H1 (cell line): ENCODE data around the gene CTCF. TPM values are rescaled to one million over a fixed set of nuclear protein-coding genes. Genes with fewer than 3 reads are reported as not detected.

Experiments used
- CTCF ChIA-PET: fragments of 300-600 bp; sonication (Branson Sonifier 250); formaldehyde crosslinking; loops from one replicate; lab custom pipeline; 2021; ENCODE audit not compliant: partially characterized antibody; lab: Charles Lee
- POLR2A ChIA-PET: fragments of 300-600 bp; sonication (Branson Sonifier 250); formaldehyde crosslinking; loops from one replicate; lab custom pipeline; 2021; ENCODE audit warnings: inconsistent platforms; ENCODE audit not compliant: partially characterized antibody; lab: Charles Lee
- DNase-seq, 2 experiments: peaks; one replicate each; pipeline versions ENCODE4 v3.0.0 to v3.0.0-alpha.2; 2010 to 2022; ENCODE audit warnings: low spot score in 2 of 2, low read depth in 1 of 2, mixed read lengths in 1 of 2
- FAIRE-seq: peaks from 2 replicates; lab custom pipeline; 2011; peaks lifted over from hg19 to GRCh38; lab: Jason Lieb, UNC
- H2AFZ ChIP-seq: 2 replicates; pipeline ENCODE4 v1.8.1; 2012; ENCODE audit warnings: low read length, inconsistent platforms
- H2AK5ac ChIP-seq: 2 replicates; pipeline ENCODE4 v1.6.1; 2013; ENCODE audit warnings: low read depth, low read length
- H2BK120ac ChIP-seq: replicated peaks from 2 replicates; pipeline ENCODE3; 2013; ENCODE audit warnings: low read depth, low read length, inconsistent platforms
- H2BK12ac ChIP-seq: 2 replicates; pipeline ENCODE4 v1.6.1; 2013; ENCODE audit warnings: low read depth, low read length
- H2BK15ac ChIP-seq: 2 replicates; pipeline ENCODE4 v1.6.1; 2013; ENCODE audit warnings: low read length
- H2BK20ac ChIP-seq: 2 replicates; pipeline ENCODE4 v1.6.1; 2013; ENCODE audit warnings: low read length
- H2BK5ac ChIP-seq: 2 replicates; pipeline ENCODE4 v1.6.1; 2013; ENCODE audit warnings: low read depth, low read length
- H3K14ac ChIP-seq: 2 replicates; pipeline ENCODE4 v1.6.1; 2013; ENCODE audit warnings: inconsistent platforms; ENCODE audit not compliant: insufficient read length
- H3K18ac ChIP-seq: 2 replicates; pipeline ENCODE4 v1.6.1; 2013; ENCODE audit warnings: low read length; ENCODE audit errors: extremely low read depth
- H3K23ac ChIP-seq: 2 replicates; pipeline ENCODE4 v1.6.1; 2013; ENCODE audit warnings: inconsistent platforms; ENCODE audit not compliant: insufficient read length
- H3K23me2 ChIP-seq: 2 replicates; pipeline ENCODE4 v1.6.1; 2013; ENCODE audit warnings: low read depth, low read length
- H3K27ac ChIP-seq: 2 replicates; pipeline ENCODE4 v1.6.1; 2011; ENCODE audit warnings: low read depth, low read length, inconsistent platforms
- H3K27me3 ChIP-seq, 4 experiments: replicated peaks in 1 of 4; 1 replicate in 1 of 4; 2 replicates in 3 of 4; pipeline versions ENCODE4 v1.6.1 to v1.8.1; 2011 to 2013; ENCODE audit warnings: low read length in 3 of 4, mild to moderate bottlenecking in 3 of 4, inconsistent platforms in 2 of 4, mixed read lengths in 2 of 4, moderate library complexity in 1 of 4; ENCODE audit not compliant: control insufficient read depth in 3 of 4, insufficient read depth in 3 of 4; ENCODE audit errors: extremely low read depth in 1 of 4
- H3K36me3 ChIP-seq, 4 experiments: 2 replicates each; pipeline versions ENCODE4 v1.6.1 to v1.8.1; 2011 to 2013; ENCODE audit warnings: mild to moderate bottlenecking in 4 of 4, low read length in 3 of 4, moderate library complexity in 2 of 4, control low read depth in 1 of 4, inconsistent platforms in 1 of 4; ENCODE audit not compliant: insufficient read depth in 4 of 4, control insufficient read depth in 2 of 4
- H3K4ac ChIP-seq: replicated peaks from 2 replicates; pipeline ENCODE3; 2013; ENCODE audit warnings: low read length, low read depth, mixed read lengths, inconsistent platforms; ENCODE audit not compliant: insufficient read length
- H3K4me1 ChIP-seq, 4 experiments: replicated peaks in 1 of 4; 1 replicate in 1 of 4; 2 replicates in 3 of 4; pipeline versions ENCODE4 v1.6.1 to v1.8.1; 2011 to 2013; ENCODE audit warnings: low read length in 3 of 4, inconsistent platforms in 2 of 4, mixed read lengths in 1 of 4; ENCODE audit not compliant: insufficient read depth in 4 of 4, control insufficient read depth in 3 of 4
- H3K4me2 ChIP-seq, 2 experiments: 2 replicates each; pipeline versions ENCODE4 v1.6.1 to v1.8.1; 2011 to 2013; ENCODE audit warnings: low read depth in 2 of 2, low read length in 2 of 2, control low read depth in 1 of 2, inconsistent platforms in 1 of 2, mild to moderate bottlenecking in 1 of 2; ENCODE audit not compliant: insufficient read depth in 1 of 2
- H3K4me3 ChIP-seq, 4 experiments: fragments of 200-600, 300-600 bp in 1 of 4; sonication (generic), shearing (Covaris generic), sonication (Bioruptor Twin) in 1 of 4; 2 replicates each; pipeline versions ENCODE4 v1.5.1 to v1.8.1; 2011 to 2016; ENCODE audit warnings: low read length in 4 of 4, low read depth in 3 of 4, control low read depth in 2 of 4, inconsistent platforms in 2 of 4, mild to moderate bottlenecking in 2 of 4, mixed read lengths in 1 of 4, moderate library complexity in 1 of 4; ENCODE audit not compliant: insufficient read depth in 2 of 4; ENCODE audit errors: extremely low read depth in 1 of 4
- H3K56ac ChIP-seq: replicated peaks from 2 replicates; pipeline ENCODE3; 2013; ENCODE audit warnings: low read depth, mild to moderate bottlenecking, mixed read lengths, low read length, inconsistent platforms; ENCODE audit not compliant: insufficient read length
- H3K79me1 ChIP-seq: 2 replicates; pipeline ENCODE4 v1.6.1; 2013; ENCODE audit warnings: low read depth, low read length, control low read depth
- H3K79me2 ChIP-seq, 2 experiments: 2 replicates each; pipeline versions ENCODE4 v1.6.1 to v1.8.1; 2012 to 2013; ENCODE audit warnings: low read length in 2 of 2, mild to moderate bottlenecking in 2 of 2, inconsistent platforms in 1 of 2; ENCODE audit not compliant: insufficient read depth in 2 of 2, control insufficient read depth in 1 of 2
- H3K9ac ChIP-seq, 4 experiments: replicated peaks in 1 of 4; 1 replicate in 1 of 4; 2 replicates in 3 of 4; pipeline versions ENCODE4 v1.6.1 to v1.8.1; 2011 to 2013; ENCODE audit warnings: low read depth in 3 of 4, low read length in 3 of 4, control low read depth in 2 of 4, mild to moderate bottlenecking in 2 of 4, moderate library complexity in 2 of 4, inconsistent platforms in 1 of 4; ENCODE audit errors: extremely low read depth in 1 of 4
- H3K9me3 ChIP-seq, 2 experiments: 2 replicates each; pipeline versions ENCODE4 v1.6.1 to v1.8.1; 2012 to 2013; ENCODE audit warnings: mild to moderate bottlenecking in 2 of 2, moderate library complexity in 2 of 2, control low read depth in 1 of 2, inconsistent platforms in 1 of 2, low read depth in 1 of 2, low read length in 1 of 2, mixed read lengths in 1 of 2; ENCODE audit not compliant: insufficient read depth in 2 of 2
- H4K20me1 ChIP-seq, 2 experiments: replicated peaks in 1 of 2; 2 replicates each; pipeline versions ENCODE3 to v1.8.1; 2011 to 2013; ENCODE audit warnings: inconsistent platforms in 2 of 2, low read length in 2 of 2, mild to moderate bottlenecking in 1 of 2; ENCODE audit not compliant: insufficient read depth in 2 of 2, control insufficient read depth in 1 of 2
- H4K5ac ChIP-seq: 2 replicates; pipeline ENCODE4 v1.6.1; 2013; ENCODE audit warnings: low read length, low read depth, mixed read lengths, inconsistent platforms; ENCODE audit not compliant: insufficient read length
- H4K8ac ChIP-seq: 2 replicates; pipeline ENCODE4 v1.8.0; 2013; ENCODE audit warnings: mild to moderate bottlenecking, moderate library complexity, low read length, inconsistent platforms; ENCODE audit not compliant: insufficient read depth; ENCODE audit errors: extremely low read depth
- H4K91ac ChIP-seq: replicated peaks from 2 replicates; pipeline ENCODE3; 2013; ENCODE audit warnings: low read length, mixed read lengths, inconsistent platforms; ENCODE audit not compliant: insufficient read length
- ASH2L ChIP-seq: fragments of 200-600, 300-600 bp; sonication (generic); IDR thresholded peaks from one replicate; pipeline ENCODE4 v1.7.1; 2017; ENCODE audit warnings: low read length
- CBX8 ChIP-seq: fragments of 300-800, 300-1000 bp; sonication (generic); IDR thresholded peaks from 2 replicates; pipeline ENCODE4 v1.7.1; 2016; ENCODE audit warnings: low read depth, low read length, borderline replicate concordance
- CHD2 ChIP-seq: IDR thresholded peaks from 2 replicates; pipeline ENCODE4 v1.6.1; 2012; ENCODE audit warnings: low read length, improper control_type of control experiment
- GTF2F1 ChIP-seq: IDR thresholded peaks from 2 replicates; pipeline ENCODE4 v1.6.1; 2012; ENCODE audit warnings: low read depth, low read length, improper control_type of control experiment, borderline replicate concordance
- KDM1A ChIP-seq: fragments of 200-600, 300-600 bp; sonication (generic); IDR thresholded peaks from 2 replicates; pipeline ENCODE4 v1.7.1; 2016; ENCODE audit warnings: mild to moderate bottlenecking, low read length, borderline replicate concordance
- POLR2AphosphoS5 ChIP-seq: IDR thresholded peaks from 2 replicates; pipeline ENCODE4 v1.6.1; 2011; ENCODE audit warnings: low read depth, low read length
- RXRA ChIP-seq: IDR thresholded peaks from 2 replicates; pipeline ENCODE4 v1.6.1; 2011; ENCODE audit warnings: low read depth, mild to moderate bottlenecking, low read length, moderate library complexity; ENCODE audit not compliant: insufficient read depth
- SIN3A ChIP-seq, 2 experiments: IDR thresholded peaks in 1 of 2; conservative IDR thresholded peaks in 1 of 2; 2 replicates each; pipeline ENCODE4 v1.6.1; 2011 to 2012; ENCODE audit warnings: low read length in 2 of 2, improper control_type of control experiment in 1 of 2, low read depth in 1 of 2, mild to moderate bottlenecking in 1 of 2
- TAF7 ChIP-seq: optimal IDR thresholded peaks from 2 replicates; pipeline ENCODE3; 2011; ENCODE audit warnings: low read depth, mild to moderate bottlenecking, inconsistent platforms, low read length, moderate library complexity, borderline replicate concordance
- TEAD4 ChIP-seq: IDR thresholded peaks from 2 replicates; pipeline ENCODE4 v1.6.1; 2012; ENCODE audit warnings: low read depth, low read length, inconsistent platforms, mixed read lengths
- WGBS, 2 experiments: shearing (Covaris generic) in 1 of 2; methylation state at CpG; one replicate each; pipeline versions ENCODE4 v1.1.6 to v1.1.7; 2013 to 2015; ENCODE audit warnings: low lambda C conversion rate in 2 of 2, mixed read lengths in 2 of 2, inconsistent platforms in 1 of 2, low coverage in 1 of 2, missing lambda C conversion rate in 1 of 2; ENCODE audit not compliant: insufficient replicate concordance in 2 of 2, insufficient coverage in 1 of 2, insufficient read length in 1 of 2; ENCODE audit errors: extremely low coverage in 1 of 2, missing lambda C conversion rate in 1 of 2; 5-methylcytosine and 5-hydroxymethylcytosine counted together
- polyA plus RNA-seq, 7 experiments: library from polyadenylated mRNA; depleted of rRNA in 3 of 7; stranded (reverse) in 5 of 7; unstranded in 2 of 7; fragments of >200 nt in 5 of 7; fragments of 200-250 nt in 2 of 7; gene quantifications; 1 replicate in 5 of 7; 2 replicates in 1 of 7; 4 replicates in 1 of 7; pipeline versions ENCODE4 v1.2.1 to v1.2.3, GENCODE V29; 2011 to 2013; ENCODE audit warnings: missing spikeins in 2 of 7, mixed read lengths in 2 of 7
- total RNA-seq: library from RNA; stranded (reverse); fragmentation: NEBNext Ultra II Directional; extraction: Animal tissue kit (Norgen Biotek cat#: 25700); gene quantifications from 2 replicates; pipeline ENCODE4 v1.2.1, GENCODE V29; 2021
- TF ChIP-seq, protein P1 (sequence below): IDR thresholded peaks from 2 replicates; pipeline ENCODE4 v1.6.1; 2011; ENCODE audit warnings: low read depth, mild to moderate bottlenecking, low read length; ENCODE audit not compliant: insufficient read depth

The CTCF gene
- total and polyA plus RNA-seq, 2 of the 8 experiments (the other 6 are each of a cell fraction or from before 2014, with no cell fraction given), result 32.4 to 66.0 TPM

DNA sequence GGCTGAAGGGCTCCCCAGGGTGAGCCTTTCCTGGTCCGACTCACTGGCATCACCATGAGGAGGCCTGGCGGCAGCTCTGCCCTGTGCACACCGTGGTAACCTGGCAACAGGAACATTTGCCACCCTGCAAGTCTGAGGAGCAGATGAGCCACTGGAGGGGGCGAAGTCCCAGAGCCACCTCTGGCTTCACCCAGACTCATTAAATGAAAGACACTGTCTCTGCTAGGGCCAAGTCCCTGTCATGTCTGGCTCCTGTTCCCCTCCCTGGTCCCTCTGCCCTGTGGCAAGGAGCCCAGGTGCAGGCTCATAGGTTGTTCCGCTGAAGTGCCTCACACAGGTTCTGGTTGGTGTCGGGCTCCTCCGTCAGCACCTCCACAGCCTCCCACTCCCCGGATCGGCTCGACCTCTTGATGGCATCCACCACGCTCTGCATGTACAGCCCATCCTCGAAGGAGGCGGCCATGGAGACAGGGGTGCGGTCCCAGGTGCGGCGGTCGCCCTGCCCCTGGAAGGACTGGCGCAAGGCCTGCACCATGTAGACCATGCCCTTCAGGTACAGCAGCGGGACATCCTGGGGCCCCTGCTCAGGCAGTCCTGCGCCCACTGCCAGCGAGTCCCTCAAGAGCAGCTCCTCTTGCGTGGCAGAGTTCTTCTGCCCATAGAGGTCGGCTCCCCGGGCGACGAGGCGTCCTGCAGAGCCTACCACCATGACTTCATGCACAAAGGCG is 112.7 kb downstream of the CTCF start:
- no peak overlapping the region for H3K9ac ChIP-seq
- no peak overlapping the region for H4K91ac ChIP-seq
- POLR2A ChIA-PET, result interaction anchor here (0.8 to 0.9 kb wide), 2 partner anchors 144 to 165 kb away, joined by 3 to 4 read pairs; no protein-coding TSS in a partner anchor
- TF ChIP-seq TEAD4, result no peak
- TF ChIP-seq ASH2L, result no peak
- no peak for TF ChIP-seq KDM1A
- TF ChIP-seq CBX8, result no peak
- TF ChIP-seq CHD2, result no peak
- TF ChIP-seq, protein P1, sequence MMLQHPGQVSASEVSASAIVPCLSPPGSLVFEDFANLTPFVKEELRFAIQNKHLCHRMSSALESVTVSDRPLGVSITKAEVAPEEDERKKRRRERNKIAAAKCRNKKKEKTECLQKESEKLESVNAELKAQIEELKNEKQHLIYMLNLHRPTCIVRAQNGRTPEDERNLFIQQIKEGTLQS, result no peak
- no peak for TF ChIP-seq POLR2AphosphoS5
- TF ChIP-seq SIN3A (conservative IDR thresholded peaks at IDR 0.05 in 1 of 2, IDR thresholded peaks at IDR 0.05 in 1 of 2; ENCODE audit: low read depth in 1 of 2, low read length in 2 of 2), result no peak
- no peak for TF ChIP-seq TAF7
- no peak for TF ChIP-seq GTF2F1
- TF ChIP-seq RXRA, result no peak

More for the DNA sequence above, 112.7 kb downstream of the CTCF start:
- FAIRE-seq, result no peak
- Histone ChIP-seq H2AK5ac (no peak overlapping the region), H3K27ac (no peak overlapping the region), H3K79me2 (no peaks in the 10 kb centered on the region), H2BK12ac (no peak overlapping the region), H3K23me2 (no peaks in the 10 kb centered on the region), H3K27me3 (no peaks in the 10 kb centered on the region), H2AFZ (no peak overlapping the region), H2BK15ac (no peak overlapping the region), H4K20me1 (peaks cover 0 to 10% of the 10 kb centered on the region in 2 experiments), H3K56ac (no peak overlapping the region), H2BK5ac (peak overlapping the region; percentile 24; the same call in 1 of the 2 replicates), H3K4me3 (no peak overlapping the region), H3K79me1 (no peaks in the 10 kb centered on the region; the same call in none of the 2 replicates), H3K14ac (no peak overlapping the region), H3K36me3 (0 out of 8 replicates have a peak, but pooled peaks cover 0 to 3% (median 0%) of the 10 kb centered on the region in 4 experiments), H3K18ac (no peak overlapping the region), H3K9me3 (no peaks in the 10 kb centered on the region), H4K5ac (no peak overlapping the region), H3K4ac (no peak overlapping the region), H4K8ac (peak overlapping the region; percentile 0; the same call in 1 of the 2 replicates), H3K4me2 (no peak overlapping the region), H3K4me1 (peaks cover 0 to 3% (median 0%) of the 10 kb centered on the region in 4 experiments; a peak in 1 of 7 replicates), H3K23ac (no peak overlapping the region), H2BK120ac (no peak overlapping the region), H2BK20ac (no peak overlapping the region)
- WGBS, 2 experiments, result 96% methylated on average over 28 of the region's 28 CpGs; no CpG with 5 or more reads in 1 of the 2 experiments
- DNase-seq, result no peak
- CTCF ChIA-PET, result interaction anchor here (0.6 to 5.5 kb wide), 9 partner anchors 9 to 541 kb away, joined by 3 to 46 read pairs (median 15); partner anchors contain the start of gene NUTF2
